GM06990 (cell line): ENCODE results near the gene SMARCD3.

Source experiments
- DNase-seq: peaks from one replicate; pipeline ENCODE4 v3.0.0-alpha.2; 2011; ENCODE audit not compliant: insufficient read length; ENCODE audit errors: extremely low read depth
- H3K27me3 ChIP-seq: replicated peaks from 2 replicates; pipeline ENCODE4 v1.6.0; 2011; ENCODE audit warnings: low read length; ENCODE audit not compliant: control insufficient read depth, insufficient read depth
- H3K36me3 ChIP-seq: 2 replicates; pipeline ENCODE4 v1.5.1; 2011; ENCODE audit warnings: low read length; ENCODE audit not compliant: control insufficient read depth, insufficient read depth
- H3K4me3 ChIP-seq: replicated peaks from 2 replicates; pipeline ENCODE4 v1.5.1; 2011; ENCODE audit warnings: low read depth, mild to moderate bottlenecking, control low read depth, low read length
- CTCF ChIP-seq: IDR thresholded peaks from 2 replicates; pipeline ENCODE4 v1.5.1; 2011; ENCODE audit warnings: low read length, control low read depth, mild to moderate bottlenecking, inconsistent platforms; ENCODE audit not compliant: insufficient read depth, poor library complexity, severe bottlenecking

Gene SMARCD3

GRCh38 chr7:151271699-151272355 lies 23.3 kb upstream of the SMARCD3 start:
- TF ChIP-seq CTCF: no peak
- no peaks in the 10 kb centered on the region for H3K36me3 ChIP-seq
- H3K4me3 ChIP-seq: no peak overlapping the region
- no peak for DNase-seq
- H3K27me3 ChIP-seq: peaks cover 3% of the 10 kb centered on the region

GRCh38 chr7:151269511-151269910 lies 21.0 kb upstream of the SMARCD3 start:
- DNase-seq: no peak
- Histone ChIP-seq H3K27me3 (peaks cover 3% of the 10 kb centered on the region), H3K36me3 (no peaks in the 10 kb centered on the region), H3K4me3 (no peak overlapping the region)
- TF ChIP-seq CTCF: no peak

GRCh38 chr7:151265351-151265931 lies 16.9 kb upstream of the SMARCD3 start:
- DNase-seq: no peak
- TF ChIP-seq CTCF: no peak
- Histone ChIP-seq H3K4me3 (no peak overlapping the region), H3K36me3 (no peaks in the 10 kb centered on the region), H3K27me3 (peaks cover 1% of the 10 kb centered on the region)

GRCh38 chr7:151264615-151265014 lies 16.1 kb upstream of the SMARCD3 start:
- H3K27me3 ChIP-seq: peaks cover 1% of the 10 kb centered on the region

GRCh38 chr7:151261529-151261928 lies 13.0 kb upstream of the SMARCD3 start:
- Histone ChIP-seq H3K36me3 (no peaks in the 10 kb centered on the region), H3K4me3 (no peak overlapping the region), H3K27me3 (no peaks in the 10 kb centered on the region; the same call in none of the 2 replicates)
- no peak for DNase-seq
- TF ChIP-seq CTCF: no peak

More at GRCh38 chr7:151264615-151265014, 16.1 kb upstream of the SMARCD3 start:
- H3K4me3 ChIP-seq: no peak overlapping the region
- no peak for DNase-seq
- TF ChIP-seq CTCF: no peak
- no peaks in the 10 kb centered on the region for H3K36me3 ChIP-seq

- no peak for TF ChIP-seq CTCF
- H3K4me3 ChIP-seq: no peak overlapping the region
- DNase-seq: no peak
- H3K36me3 ChIP-seq: no peaks in the 10 kb centered on the region
- H3K27me3 ChIP-seq: no peaks in the 10 kb centered on the region; the same call in none of the 2 replicates
These were observed 12.4 kb upstream of the SMARCD3 start for GRCh38 chr7:151260883-151261282.
